Stimulated activated CD8-positive, alpha-beta memory T cell treated with anti-CD3 and anti-CD28 coated beads, Interleukin-15, amount 100 ng/mL, for 1 hour (primary cell): ENCODE data around the gene TSHZ3.

Experiments used
- DNase-seq: peaks from one replicate; pipeline ENCODE4 v3.0.0-alpha.2; 2020; ENCODE audit warnings: low read depth

Gene TSHZ3, protein sequence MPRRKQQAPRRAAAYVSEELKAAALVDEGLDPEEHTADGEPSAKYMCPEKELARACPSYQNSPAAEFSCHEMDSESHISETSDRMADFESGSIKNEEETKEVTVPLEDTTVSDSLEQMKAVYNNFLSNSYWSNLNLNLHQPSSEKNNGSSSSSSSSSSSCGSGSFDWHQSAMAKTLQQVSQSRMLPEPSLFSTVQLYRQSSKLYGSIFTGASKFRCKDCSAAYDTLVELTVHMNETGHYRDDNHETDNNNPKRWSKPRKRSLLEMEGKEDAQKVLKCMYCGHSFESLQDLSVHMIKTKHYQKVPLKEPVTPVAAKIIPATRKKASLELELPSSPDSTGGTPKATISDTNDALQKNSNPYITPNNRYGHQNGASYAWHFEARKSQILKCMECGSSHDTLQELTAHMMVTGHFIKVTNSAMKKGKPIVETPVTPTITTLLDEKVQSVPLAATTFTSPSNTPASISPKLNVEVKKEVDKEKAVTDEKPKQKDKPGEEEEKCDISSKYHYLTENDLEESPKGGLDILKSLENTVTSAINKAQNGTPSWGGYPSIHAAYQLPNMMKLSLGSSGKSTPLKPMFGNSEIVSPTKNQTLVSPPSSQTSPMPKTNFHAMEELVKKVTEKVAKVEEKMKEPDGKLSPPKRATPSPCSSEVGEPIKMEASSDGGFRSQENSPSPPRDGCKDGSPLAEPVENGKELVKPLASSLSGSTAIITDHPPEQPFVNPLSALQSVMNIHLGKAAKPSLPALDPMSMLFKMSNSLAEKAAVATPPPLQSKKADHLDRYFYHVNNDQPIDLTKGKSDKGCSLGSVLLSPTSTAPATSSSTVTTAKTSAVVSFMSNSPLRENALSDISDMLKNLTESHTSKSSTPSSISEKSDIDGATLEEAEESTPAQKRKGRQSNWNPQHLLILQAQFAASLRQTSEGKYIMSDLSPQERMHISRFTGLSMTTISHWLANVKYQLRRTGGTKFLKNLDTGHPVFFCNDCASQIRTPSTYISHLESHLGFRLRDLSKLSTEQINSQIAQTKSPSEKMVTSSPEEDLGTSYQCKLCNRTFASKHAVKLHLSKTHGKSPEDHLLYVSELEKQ

DNA sequence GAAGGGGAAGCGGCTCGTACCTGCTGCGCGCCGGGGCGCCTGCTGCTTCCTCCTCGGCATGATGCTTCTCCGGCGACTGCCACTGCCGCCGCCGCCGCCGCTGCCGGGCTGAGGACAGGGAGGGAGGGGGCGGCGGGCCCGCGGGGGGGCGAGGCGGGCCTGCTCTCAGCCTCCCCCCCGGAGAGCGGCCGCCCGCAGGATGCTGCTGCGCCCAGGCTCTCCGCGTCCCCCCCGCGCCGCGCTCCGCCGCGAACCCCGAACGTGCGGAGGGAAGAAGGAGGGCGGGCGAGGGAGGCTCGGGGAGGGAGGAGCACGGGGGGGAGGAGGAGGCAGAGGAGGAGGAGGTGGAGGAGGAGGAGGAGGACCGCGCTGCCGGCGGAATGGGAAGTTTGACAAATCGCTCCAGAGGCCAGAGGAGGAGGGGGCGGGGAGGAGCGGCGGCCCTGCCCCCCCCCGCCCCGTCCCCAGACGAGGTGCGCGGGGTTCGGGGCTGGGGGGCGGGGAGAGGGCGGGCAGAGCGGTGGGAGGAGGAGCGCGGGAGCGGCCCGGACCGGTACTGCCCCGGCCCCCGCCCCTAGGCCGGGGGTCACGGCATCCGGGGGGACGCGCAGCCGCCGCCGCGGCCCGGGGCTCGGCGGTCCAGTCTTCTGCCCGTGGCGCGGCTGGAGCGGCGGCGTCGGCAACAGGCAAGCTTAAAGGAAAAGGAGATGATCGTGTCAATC, at the start of gene TSHZ3:
Gene TSHZ3 (minus strand): TSS at position 277 of the 722 bp plus-strand sequence. CDS start 217 bp downstream, at position 60.
- DNase-seq = no peak

DNA sequence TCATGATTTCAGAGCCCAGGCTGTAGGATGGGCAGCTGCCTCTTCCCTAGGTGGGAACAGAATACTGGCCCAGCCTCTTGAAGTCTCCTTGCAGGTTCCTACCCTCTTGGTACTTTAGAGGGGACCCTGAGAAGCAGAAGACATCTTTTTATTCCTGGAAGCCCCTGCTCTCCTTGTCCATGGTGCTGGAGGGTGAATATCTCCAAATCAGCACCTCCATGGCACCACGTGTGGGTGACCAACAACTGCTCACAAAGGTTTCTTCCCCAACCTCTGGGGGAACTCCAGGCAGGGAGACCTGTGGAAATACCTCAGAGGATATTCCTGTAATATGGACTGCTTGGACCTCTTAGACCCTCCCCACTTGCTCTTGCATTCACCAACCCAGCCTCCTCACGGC, 48.1 kb upstream of the TSHZ3 start:
- no peak for DNase-seq

DNA sequence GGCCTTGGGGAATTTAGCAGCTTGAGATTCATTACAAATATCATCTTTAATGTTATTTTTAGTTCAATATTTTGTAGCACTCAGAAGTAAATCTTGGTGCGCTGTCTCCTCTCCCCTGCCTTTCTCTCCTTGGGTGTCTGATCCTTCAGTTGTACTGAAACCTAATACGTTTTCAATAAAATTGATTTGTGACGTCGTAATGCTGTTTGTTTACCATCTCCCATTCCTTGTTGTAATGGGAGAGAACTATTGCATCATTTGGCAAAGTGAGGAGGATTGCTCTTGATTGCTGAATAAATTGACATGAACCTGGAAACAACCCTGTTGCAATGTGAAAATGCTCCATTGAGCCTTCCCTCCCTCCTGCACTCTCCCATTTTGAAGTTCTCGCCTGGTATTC, 43.2 kb upstream of the TSHZ3 start:
- no peak for DNase-seq

DNA sequence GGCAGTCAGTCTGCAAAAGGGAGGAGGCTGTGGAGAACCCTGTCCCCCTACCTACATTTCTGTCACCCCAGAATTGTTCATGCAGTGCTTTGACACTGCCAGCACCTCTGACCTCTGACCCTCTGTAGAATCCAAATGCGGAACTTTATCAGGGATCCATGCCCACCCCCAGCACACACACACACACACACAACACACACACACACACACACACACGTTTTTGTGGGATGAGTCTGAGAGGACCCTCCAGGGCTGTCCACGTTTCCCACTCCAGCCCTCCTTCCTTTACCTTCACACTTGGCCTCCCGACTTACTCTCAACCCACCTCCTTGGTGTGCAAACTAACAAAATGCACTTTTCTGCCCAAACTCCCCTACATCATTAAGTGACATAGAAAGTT, 42.3 kb upstream of the TSHZ3 start:
- DNase-seq = no peak

DNA sequence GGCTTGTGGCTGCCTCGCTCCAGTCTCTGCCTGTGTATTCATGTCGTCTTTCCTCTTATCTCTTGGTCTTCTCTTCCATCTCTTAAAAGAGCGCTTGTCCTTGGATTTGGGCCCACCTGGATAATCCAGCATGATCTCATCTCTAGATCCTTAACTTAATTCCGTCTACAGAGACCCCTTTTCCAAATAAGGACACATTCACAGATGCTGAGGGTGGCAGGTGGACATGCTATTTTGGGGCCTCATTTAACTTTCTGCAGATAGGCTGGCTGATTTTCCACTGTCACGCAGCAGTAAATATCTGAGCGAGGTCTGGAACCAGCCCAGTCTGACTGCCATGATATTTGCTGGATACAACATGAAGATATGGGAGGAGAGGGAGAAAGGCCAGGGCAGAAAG, 41.5 kb upstream of the TSHZ3 start:
- DNase-seq = no peak

DNA sequence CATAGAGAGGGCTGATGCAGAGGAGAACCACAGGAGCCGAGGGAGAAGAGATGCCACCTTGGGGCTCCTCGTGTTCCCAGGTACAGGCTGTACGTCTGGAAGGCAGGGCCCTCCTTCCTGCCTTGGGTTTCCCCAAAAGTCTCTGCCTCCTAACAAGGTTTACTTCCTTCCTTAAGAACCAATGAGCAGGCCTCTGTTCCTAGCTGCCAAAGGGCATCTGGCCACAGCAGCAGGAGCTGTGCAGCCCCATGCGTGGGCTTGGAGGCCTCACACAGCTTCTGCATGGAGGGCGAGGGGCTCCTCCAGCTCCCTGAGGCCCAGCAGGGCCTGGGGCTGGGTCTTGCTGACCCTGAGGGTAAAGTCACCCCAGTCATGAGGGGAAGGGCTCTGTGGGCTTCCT, 40.6 kb upstream of the TSHZ3 start:
- no peak for DNase-seq

DNA sequence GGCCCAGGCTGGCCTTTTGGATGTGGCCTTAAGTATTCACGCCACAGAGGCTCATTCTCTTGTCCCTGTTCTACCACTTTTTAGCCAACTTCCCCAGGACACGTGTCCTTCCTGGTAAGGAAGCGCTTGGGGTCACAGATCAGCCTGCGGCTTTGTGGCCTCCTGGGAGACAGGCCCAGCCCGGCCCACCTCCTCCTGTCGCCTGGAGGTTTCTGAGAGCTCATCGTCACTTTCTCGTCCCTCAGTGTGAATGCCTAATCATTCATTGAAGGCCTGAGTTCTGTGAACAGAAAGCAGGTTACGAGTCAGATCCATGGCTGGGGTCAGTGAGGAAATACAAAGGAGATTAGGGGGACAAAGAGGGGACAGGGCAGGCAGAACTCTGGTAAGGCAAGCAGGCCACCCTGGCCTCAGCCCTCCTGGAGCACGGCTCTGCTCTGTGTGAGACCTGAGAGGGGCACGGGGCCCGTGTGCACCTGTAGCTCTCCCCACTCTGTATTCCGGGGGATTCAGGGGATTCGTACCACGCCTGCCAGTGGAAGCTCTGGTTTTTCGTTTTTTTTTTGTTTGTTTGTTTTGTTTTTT, 38.6 kb upstream of the TSHZ3 start:
- DNase-seq = no peak

DNA sequence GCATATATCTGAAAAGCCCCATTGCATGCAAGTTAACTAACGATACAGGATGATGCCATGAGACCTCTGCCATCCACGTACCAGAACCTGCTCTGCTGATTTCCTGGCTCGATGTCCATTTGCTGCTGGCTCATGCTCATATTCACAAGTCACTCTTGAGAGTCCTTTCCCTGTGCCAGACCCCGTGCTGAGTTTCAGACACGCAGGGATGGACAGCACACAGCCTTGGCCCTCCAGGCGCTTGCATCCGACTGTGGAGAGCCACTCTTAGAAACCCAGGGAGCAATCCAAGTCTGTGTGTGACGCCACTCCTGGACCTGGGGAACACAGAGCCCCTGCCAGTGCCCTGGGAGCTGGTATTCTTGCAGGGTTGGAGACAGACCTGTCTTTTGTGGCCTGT, 37.6 kb upstream of the TSHZ3 start:
- no peak for DNase-seq

DNA sequence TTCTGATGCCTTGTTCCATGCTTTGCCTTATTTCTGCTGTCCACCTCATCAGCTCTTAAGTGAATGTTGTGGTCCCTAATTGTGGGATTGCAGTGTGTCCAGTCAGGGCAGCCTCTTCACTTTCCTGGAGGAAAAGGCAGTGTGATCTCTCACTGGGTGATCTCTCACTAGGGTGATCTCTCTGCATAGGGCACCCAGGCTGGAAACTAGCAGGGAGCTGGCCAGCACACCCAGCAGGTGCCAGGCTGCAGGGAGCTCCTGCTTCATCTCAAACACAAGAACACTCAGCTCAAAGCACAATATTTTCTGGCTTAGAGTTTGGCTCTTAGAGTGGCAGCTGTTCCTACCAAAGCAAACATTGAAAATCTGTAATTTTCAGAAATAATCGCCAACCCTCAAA, 36.5 kb upstream of the TSHZ3 start:
- no peak for DNase-seq

DNA sequence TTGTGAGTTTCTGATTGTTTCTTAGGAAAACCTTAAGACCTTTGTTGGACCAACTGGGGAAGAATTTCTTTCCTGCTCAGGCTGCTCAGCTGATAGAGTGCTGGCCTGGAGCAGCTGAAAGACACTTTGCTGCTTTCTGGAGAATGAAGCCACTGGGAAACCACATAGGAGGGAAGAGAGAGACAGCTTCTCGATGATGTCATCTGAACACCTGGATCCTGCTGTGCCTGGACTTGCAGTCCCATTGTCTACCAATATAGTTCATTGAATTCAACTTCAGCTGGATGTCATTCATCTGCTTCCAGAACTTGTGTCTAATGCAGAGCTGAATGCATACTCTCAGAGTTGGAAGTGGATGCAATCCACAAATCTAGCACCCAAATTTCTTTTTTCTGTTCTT, 34.3 kb upstream of the TSHZ3 start:
- DNase-seq = no peak

DNA sequence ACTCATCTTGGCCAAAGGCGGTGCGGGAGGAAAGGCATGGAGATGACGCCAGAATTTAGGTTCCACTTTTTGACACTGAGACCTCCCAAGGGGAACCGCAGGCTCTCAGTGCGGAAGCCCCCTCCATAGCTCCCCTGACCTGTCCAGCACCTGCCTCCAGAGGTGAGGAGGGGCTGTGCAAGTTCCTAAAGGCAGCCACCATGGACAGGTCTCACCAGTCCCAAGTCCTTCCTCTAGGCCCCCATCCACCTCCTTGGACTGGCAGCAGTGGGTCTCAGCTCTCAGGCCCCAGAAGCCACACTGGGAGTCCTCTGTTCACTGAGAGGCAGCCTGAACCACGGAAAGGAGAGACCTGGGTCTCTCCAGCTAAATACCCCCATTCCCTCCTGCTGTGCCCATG, 31.6 kb upstream of the TSHZ3 start:
- no peak for DNase-seq

DNA sequence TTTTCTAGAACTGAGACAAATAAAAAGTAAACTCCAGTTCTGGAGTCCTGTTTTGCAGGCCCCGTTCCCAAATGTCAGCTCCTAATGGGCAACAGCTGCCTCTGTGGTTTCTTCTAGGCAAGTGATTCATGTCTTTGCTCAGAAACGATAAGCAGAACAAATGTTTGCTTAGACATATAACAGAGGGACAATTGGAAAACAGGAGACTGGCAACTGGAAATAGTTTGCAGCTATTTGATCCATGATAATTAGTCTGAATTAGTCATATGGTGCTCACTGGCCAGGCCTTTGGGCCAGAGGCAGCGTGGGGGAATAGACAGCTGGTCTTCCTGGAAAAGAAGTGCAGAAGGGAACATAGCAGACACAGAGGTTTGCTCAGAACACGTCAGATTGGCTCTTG, 29.2 kb upstream of the TSHZ3 start:
- no peak for DNase-seq

DNA sequence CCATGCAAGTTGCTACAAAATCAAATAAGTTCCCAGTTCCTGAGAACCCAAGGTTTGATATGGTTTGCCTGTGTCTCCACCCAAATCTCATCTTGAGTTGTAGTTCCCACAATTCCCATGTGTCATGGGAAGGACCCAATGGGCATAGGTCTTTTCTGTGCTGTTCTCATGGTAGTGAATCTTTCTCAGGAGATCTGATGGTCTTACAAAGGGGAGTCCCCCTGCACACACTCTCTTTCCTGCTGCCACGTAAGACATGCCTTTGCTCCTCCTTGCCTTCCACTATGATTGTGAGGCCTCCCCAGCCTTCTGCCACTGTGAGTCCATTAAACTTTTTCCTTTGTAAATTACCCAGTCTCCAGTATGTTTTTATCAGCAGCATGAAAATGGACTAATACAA, 28.5 kb upstream of the TSHZ3 start:
- no peak for DNase-seq

DNA sequence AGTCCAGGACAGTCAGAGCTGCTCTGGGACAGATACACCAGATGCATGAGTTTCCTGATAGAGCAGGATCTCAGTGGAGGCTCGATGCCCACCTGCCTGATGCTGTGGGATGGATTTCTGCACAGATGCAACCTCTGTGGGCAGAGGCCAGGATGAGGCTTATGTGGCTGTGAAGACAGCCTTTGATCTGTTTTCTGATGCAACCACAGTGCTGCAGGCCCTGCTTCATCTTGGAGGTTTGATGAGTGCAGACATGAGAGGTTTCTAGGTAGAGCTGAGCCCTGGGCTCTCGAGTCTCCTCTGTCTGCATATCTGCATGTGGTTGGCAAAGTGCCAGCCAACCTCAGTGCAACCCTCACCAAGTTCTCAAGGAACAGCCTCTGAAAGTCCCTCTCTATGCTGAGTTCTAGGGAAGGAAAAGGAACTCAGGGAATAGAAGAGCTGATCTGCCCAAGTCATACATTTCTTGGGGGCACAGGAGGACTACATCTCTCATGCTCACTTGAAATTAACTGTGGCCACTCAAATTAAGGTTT, 23.1 kb upstream of the TSHZ3 start:
- DNase-seq = no peak

DNA sequence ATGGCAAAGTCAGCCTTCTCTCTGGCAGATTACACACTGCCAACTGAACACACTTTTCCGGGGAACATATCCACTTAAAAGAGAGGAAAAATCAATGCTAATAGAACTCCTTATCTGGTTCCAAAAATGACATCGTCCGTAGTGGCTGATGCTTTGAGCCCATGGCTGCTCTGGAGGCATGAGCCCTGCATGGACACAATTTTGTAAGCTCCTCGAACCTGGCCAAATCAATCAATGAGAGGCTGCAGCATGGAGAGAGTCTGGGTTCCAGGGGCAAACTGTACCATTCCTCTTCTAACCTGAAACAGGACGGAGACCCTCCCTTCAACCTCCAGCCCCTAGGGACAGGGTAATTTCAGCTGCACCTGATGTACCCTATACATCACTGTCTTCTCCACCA, 21.0 kb upstream of the TSHZ3 start:
- no peak for DNase-seq

DNA sequence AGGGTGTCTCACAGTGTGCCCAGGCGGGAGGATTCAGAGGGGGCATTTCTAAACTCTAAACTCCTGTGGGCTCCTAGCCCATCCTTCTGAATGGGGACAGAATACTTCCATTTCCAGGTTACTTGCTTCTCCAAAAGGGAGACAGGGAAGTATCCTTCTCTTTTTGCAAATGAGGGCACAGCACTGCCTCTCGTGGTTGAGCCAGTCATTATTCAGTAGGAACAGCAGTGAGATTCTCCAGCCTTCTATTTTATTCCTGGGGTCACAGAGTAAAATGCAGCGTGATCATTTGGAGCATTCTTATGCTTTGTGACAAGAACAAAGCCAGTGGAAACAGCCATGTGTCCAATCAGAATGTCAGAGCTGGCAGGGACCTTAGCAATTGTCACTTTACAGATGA, 15.7 kb upstream of the TSHZ3 start:
- DNase-seq = no peak

DNA sequence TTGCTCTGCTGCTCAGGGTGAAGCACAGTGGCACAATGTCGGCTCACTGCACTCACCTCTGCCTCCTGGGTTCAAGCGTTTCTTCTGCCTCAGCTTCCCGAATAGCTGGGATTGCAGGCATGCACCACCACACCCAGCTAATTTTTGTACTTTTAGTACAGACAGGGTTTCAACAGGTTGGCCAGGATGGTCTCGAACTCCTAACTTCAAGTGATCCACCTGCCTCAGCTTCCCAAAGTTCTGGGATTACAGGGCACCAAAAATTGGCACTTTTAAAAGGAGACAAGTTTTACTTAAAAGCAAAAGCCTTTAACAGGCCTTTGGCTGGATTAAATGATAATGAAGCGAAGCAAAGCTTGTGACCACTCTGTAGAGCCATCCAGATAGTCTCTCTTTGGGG, 12.5 kb upstream of the TSHZ3 start:
- DNase-seq = no peak

DNA sequence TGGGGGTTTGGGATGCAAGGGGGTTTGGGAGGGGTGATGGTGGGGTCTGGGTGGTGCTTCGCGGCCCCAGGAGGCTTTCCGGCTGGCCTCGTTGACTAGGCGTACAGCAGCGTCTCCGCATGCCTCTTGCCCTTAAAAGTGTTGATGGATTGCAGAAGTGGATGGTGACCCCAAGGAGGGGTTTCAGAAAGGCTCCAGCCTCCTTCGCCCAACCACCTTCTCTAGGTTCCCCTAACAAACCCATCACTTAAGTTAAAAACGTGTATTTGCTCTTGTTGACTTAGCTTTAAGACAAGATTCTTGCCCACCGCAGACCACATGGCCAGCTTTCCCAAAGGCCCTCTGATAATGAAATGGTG, 8.1 kb upstream of the TSHZ3 start:
- DNase-seq = no peak

DNA sequence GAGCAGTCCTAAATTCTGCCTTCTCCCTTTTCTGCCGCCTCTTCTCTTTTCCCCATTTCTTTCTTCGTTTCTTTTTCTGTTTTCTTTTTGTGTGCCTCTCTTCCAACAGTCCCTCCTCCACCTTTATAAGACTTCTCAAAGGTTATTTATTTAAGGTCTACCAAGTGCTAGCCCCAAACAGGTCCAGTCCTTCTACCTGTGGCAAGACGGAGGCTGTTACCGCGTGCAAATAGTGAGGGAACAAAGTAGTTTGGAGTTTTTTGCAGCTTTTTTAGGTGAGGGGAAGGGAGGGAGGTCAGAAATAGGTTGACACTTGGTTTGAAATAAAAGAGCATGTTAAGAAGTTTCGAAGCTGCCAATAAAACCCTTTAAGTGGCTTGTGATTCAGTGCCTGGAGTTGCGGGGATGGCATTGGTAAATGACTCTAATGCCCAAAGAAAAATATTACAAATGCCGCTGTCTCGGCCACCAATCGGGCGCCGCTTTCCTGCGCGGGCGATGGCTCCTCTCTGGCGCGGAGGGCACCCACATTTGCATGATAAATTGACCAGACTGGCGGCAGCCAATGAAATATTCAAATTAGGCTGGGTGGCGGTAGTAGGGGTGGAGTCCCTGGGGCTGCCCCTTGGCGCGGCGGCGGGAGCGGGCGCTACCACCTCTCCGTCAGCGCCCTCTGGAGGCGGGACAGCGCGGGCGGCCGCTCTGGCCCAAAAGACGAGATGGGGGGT, 7.5 kb upstream of the TSHZ3 start:
- no peak for DNase-seq

DNA sequence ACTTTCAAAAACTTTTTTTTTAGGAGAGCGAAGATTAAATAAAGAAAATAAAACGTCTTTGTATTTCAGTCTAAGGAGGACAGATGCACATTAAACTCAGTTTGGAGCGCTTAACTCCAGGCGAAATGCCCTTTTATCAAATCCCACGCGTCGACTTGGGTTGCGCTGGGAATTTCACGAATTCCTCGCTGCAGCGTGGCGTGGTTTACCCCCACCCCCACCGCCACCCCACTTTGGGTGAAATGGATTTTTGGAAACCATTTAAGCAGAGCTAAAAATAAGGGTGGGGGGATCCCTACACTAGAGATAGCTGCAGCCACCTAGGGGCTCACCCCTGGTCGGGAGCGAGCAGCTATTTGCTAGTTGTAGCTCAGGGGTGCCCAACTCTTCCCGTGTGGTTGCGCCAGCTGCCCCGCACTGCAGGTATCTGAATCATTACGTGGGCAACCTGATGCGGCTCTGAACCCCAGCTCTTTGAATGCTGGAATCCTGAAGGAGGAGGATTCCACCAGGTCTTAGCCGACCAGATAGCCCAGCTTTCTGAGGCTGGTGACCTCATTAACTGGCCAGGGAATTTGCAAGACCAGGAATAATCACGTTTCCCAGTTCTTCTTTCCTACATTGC, 6.5 kb upstream of the TSHZ3 start:
- no peak for DNase-seq
